Measurements from ENCODE around the gene MMP24.
"Not testable (repeated sequence)": the region's sequence is repeated elsewhere in the genome, so short reads cannot be mapped to it uniquely, and the experiment has no call there.

MMP24 gene

GRCh38 chr20:35190556-35190955, 35.9 kb upstream of the MMP24 start:
- no peak for TF ChIP-seq CTCF (IDR thresholded peaks at IDR 0.05; ENCODE audit: low read depth, low read length, missing control alignments)
- no peak overlapping the region for H3K4me3 ChIP-seq (ENCODE audit: low read depth, low read length)
- DNase-seq (ENCODE audit: low read depth) = no peak

- no peak for TF ChIP-seq CTCF (IDR thresholded peaks at IDR 0.05; ENCODE audit: low read depth, low read length, missing control alignments)
- no peak overlapping the region for H3K4me3 ChIP-seq (ENCODE audit: low read depth, low read length)
- DNase-seq (ENCODE audit: low read depth) = no peak
These were observed 34.9 kb upstream of the MMP24 start for GRCh38 chr20:35191419-35192117.

- TF ChIP-seq CTCF (IDR thresholded peaks at IDR 0.05; ENCODE audit: low read depth, low read length, missing control alignments) = no peak
- no peak overlapping the region for H3K4me3 ChIP-seq (ENCODE audit: low read depth, low read length)
- no peak for DNase-seq (ENCODE audit: low read depth)
These were observed 34.2 kb upstream of the MMP24 start for GRCh38 chr20:35192118-35192872.

GRCh38 chr20:35193031-35193791, 33.3 kb upstream of the MMP24 start:
- not testable (repeated sequence) for DNase-seq (ENCODE audit: low read depth)

GRCh38 chr20:35196313-35196712, 30.2 kb upstream of the MMP24 start:
- no peak overlapping the region for H3K4me3 ChIP-seq (ENCODE audit: low read depth, low read length)
- no peak for DNase-seq (ENCODE audit: low read depth)
- no peak for TF ChIP-seq CTCF (IDR thresholded peaks at IDR 0.05; ENCODE audit: low read depth, low read length, missing control alignments)

More at GRCh38 chr20:35193031-35193791, 33.3 kb upstream of the MMP24 start:
- H3K4me3 ChIP-seq (ENCODE audit: low read depth, low read length) = not testable (repeated sequence)

- no peak for DNase-seq (ENCODE audit: low read depth)
- TF ChIP-seq CTCF (IDR thresholded peaks at IDR 0.05; ENCODE audit: low read depth, low read length, missing control alignments) = no peak
- no peak overlapping the region for H3K4me3 ChIP-seq (ENCODE audit: low read depth, low read length)
These were observed 26.8 kb upstream of the MMP24 start for GRCh38 chr20:35199740-35200139.

GRCh38 chr20:35200267-35200666, 26.2 kb upstream of the MMP24 start:
- DNase-seq (ENCODE audit: low read depth) = no peak
- no peak for TF ChIP-seq CTCF (IDR thresholded peaks at IDR 0.05; ENCODE audit: low read depth, low read length, missing control alignments)
- no peak overlapping the region for H3K4me3 ChIP-seq (ENCODE audit: low read depth, low read length)

GRCh38 chr20:35201467-35201866, 25.0 kb upstream of the MMP24 start:
- DNase-seq (ENCODE audit: low read depth) = not testable (repeated sequence)

More at GRCh38 chr20:35201467-35201866, 25.0 kb upstream of the MMP24 start:
- H3K4me3 ChIP-seq (ENCODE audit: low read depth, low read length) = not testable (repeated sequence)
